HCT116 (cell line): Measurements from ENCODE around the gene PRKCA. TPM values are rescaled to one million over a fixed set of nuclear protein-coding genes. Genes with fewer than 3 reads are reported as not detected.

Experiments used
- ATAC-seq: fragments of 200-7000 bp; cut with Tn5 transposase; 2 replicates; pipeline ENCODE4 v1.9.1; 2020; ENCODE audit warnings: mild to moderate bottlenecking, moderate library complexity
- BruUV-seq: library from RNA; stranded (reverse); fragments of 400-500 nt; replicated peaks from 2 replicates; lab custom pipeline; 2021; lab: Mats Ljungman, UMichigan
- CTCF ChIA-PET: fragments of 300-600 bp; sonication (Branson Sonifier 250); formaldehyde crosslinking; loops from one replicate; lab custom pipeline; 2021; ENCODE audit warnings: antibody characterized with exemption; lab: Charles Lee
- POLR2A ChIA-PET: fragments of 300-600, 350-600 bp; sonication (Branson Sonifier 250); formaldehyde crosslinking; loops from one replicate; lab custom pipeline; 2021; ENCODE audit warnings: antibody characterized with exemption; lab: Charles Lee
- RAD21 ChIA-PET, 2 experiments: fragments of 300-600 bp; sonication (Branson Sonifier 250); formaldehyde crosslinking; loops; one replicate each; lab custom pipeline; 2023; ENCODE audit warnings: low total read pairs in 2 of 2; ENCODE audit not compliant: uncharacterized antibody in 2 of 2, unreplicated experiment in 2 of 2, low non-redundant PET in 1 of 2; lab: Charles Lee
- DNase-seq: peaks from one replicate; pipeline ENCODE4 v3.0.0-alpha.2; 2010; ENCODE audit warnings: low read depth, low spot score
- H2AFZ ChIP-seq: fragments of 200-600 bp; shearing (Covaris generic), sonication (generic); 2 replicates; pipeline ENCODE4 v1.6.1; 2017; ENCODE audit warnings: low read depth, mixed run types, mixed read lengths, antibody characterized with exemption, low read length; ENCODE audit not compliant: poor library complexity, severe bottlenecking
- H3K27ac ChIP-seq: 2 replicates; pipeline ENCODE4 v1.5.1; 2012; ENCODE audit warnings: low read depth, low read length
- H3K27me3 ChIP-seq: fragments of 200-600 bp; sonication (generic); 2 replicates; pipeline ENCODE4 v1.6.1; 2016; ENCODE audit warnings: mixed run types, low read length, mixed read lengths; ENCODE audit not compliant: insufficient read depth
- H3K36me3 ChIP-seq, 2 experiments: fragments of 200-500 bp in 1 of 2; fragments of 200-600 bp in 1 of 2; sonication (Bioruptor generic) in 1 of 2; sonication (generic) in 1 of 2; 2 replicates each; pipeline versions ENCODE4 v1.5.1 to v1.6.1; 2014 to 2016; ENCODE audit warnings: low read length in 2 of 2, inconsistent platforms in 1 of 2, mixed read lengths in 1 of 2, mixed run types in 1 of 2; ENCODE audit not compliant: insufficient read depth in 2 of 2, control insufficient read depth in 1 of 2
- H3K4me1 ChIP-seq, 2 experiments: fragments of 200-600 bp in 1 of 2; sonication (generic) in 1 of 2; 2 replicates each; pipeline versions ENCODE4 v1.5.1 to v1.6.1; 2012 to 2017; ENCODE audit warnings: low read length in 2 of 2, inconsistent platforms in 1 of 2, mild to moderate bottlenecking in 1 of 2, mixed read lengths in 1 of 2, mixed run types in 1 of 2, moderate library complexity in 1 of 2; ENCODE audit not compliant: insufficient read depth in 2 of 2, control insufficient read depth in 1 of 2
- H3K4me2 ChIP-seq: fragments of 200-600 bp; sonication (generic); 2 replicates; pipeline ENCODE4 v1.6.1; 2017; ENCODE audit warnings: mixed run types, low read length, mixed read lengths
- H3K4me3 ChIP-seq, 2 experiments: fragments of 200-600 bp in 1 of 2; sonication (generic) in 1 of 2; replicated peaks in 1 of 2; 2 replicates each; pipeline ENCODE4 v1.5.1; 2011 to 2016; ENCODE audit warnings: low read length in 2 of 2, control low read depth in 1 of 2, low read depth in 1 of 2, mild to moderate bottlenecking in 1 of 2, mixed read lengths in 1 of 2, mixed run types in 1 of 2
- H3K79me2 ChIP-seq: fragments of 200-600 bp; sonication (generic); 2 replicates; pipeline ENCODE4 v1.6.1; 2017; ENCODE audit warnings: mild to moderate bottlenecking, mixed run types, low read length, moderate library complexity, mixed read lengths; ENCODE audit not compliant: insufficient read depth
- H3K9ac ChIP-seq: fragments of 200-600 bp; sonication (generic); 2 replicates; pipeline ENCODE4 v1.6.1; 2016; ENCODE audit warnings: low read length, mixed read lengths
- H3K9me2 ChIP-seq: fragments of 200-600 bp; sonication (generic), shearing (Covaris generic); 2 replicates; pipeline ENCODE4 v1.6.1; 2017; ENCODE audit warnings: mixed run types, mild to moderate bottlenecking, moderate library complexity; ENCODE audit not compliant: insufficient read depth
- H3K9me3 ChIP-seq, 2 experiments: fragments of 200-500 bp in 1 of 2; fragments of 200-600 bp in 1 of 2; sonication (Bioruptor generic) in 1 of 2; sonication (generic) in 1 of 2; 2 replicates each; pipeline ENCODE4 v1.6.1; 2014 to 2017; ENCODE audit warnings: low read length in 2 of 2, mixed read lengths in 2 of 2, inconsistent platforms in 1 of 2, low read depth in 1 of 2, mild to moderate bottlenecking in 1 of 2, mixed run types in 1 of 2, moderate library complexity in 1 of 2; ENCODE audit not compliant: control insufficient read depth in 1 of 2, insufficient read depth in 1 of 2
- H4K20me1 ChIP-seq: fragments of 200-600 bp; sonication (generic), shearing (Covaris generic); 2 replicates; pipeline ENCODE4 v1.6.1; 2017; ENCODE audit warnings: mixed run types, mild to moderate bottlenecking, moderate library complexity; ENCODE audit not compliant: insufficient read depth
- CBX3 ChIP-seq: IDR thresholded peaks from 2 replicates; pipeline ENCODE4 v1.6.1; 2012; ENCODE audit warnings: low read depth
- CEBPB ChIP-seq: IDR thresholded peaks from 2 replicates; pipeline ENCODE4 v1.6.1; 2012; ENCODE audit warnings: low read depth
- EGR1 ChIP-seq: IDR thresholded peaks from 2 replicates; pipeline ENCODE4 v1.6.1; 2012; ENCODE audit warnings: low read depth
- ELF1 ChIP-seq: IDR thresholded peaks from 2 replicates; pipeline ENCODE4 v1.6.1; 2012; ENCODE audit warnings: low read depth, borderline replicate concordance
- MAX ChIP-seq: IDR thresholded peaks from 2 replicates; pipeline ENCODE4 v1.6.1; 2012
- intact Hi-C: fragments of 100-400 bp; cut with micrococcal nuclease; formaldehyde crosslinking; loops from 2 replicates; pipeline ENCODE4 v1.10.0; 2022
- total RNA-seq: library from RNA; stranded (reverse); gene quantifications from one replicate; pipeline ENCODE4 v1.2.1, GENCODE V29; 2021; ENCODE audit not compliant: unreplicated experiment

Gene PRKCA
- total RNA-seq, 1 experiment from 2014 or later: 18.8 TPM

- no peak for TF ChIP-seq MAX
These were observed 411.2 kb downstream of the PRKCA start (continued) for GRCh38 chr17:66713533-66714042.

GRCh38 chr17:66714046-66715023 lies 411.9 kb downstream of the PRKCA start:
- no TSS peak for BruUV-seq
- H3K4me1 ChIP-seq: peaks cover 18 to 19% of the 10 kb centered on the region in 2 experiments
- H3K79me2 ChIP-seq: no peaks in the 10 kb centered on the region
- H3K9me3 ChIP-seq: no peaks in the 10 kb centered on the region
- ATAC-seq: no peak
- ChIA-PET RAD21 (interaction anchor here in 1 of 2 experiments (0.6 kb wide), 1 partner anchor 707 kb away, joined by 3 read pairs; no protein-coding TSS in a partner anchor), CTCF (interaction anchor here (0.8 to 2.3 kb wide), 10 partner anchors 10 to 444 kb away, joined by 3 to 12 read pairs (median 4); no protein-coding TSS in a partner anchor), POLR2A (interaction anchor here (0.9 to 1.7 kb wide), 2 partner anchors 37 to 195 kb away, joined by 3 to 4 read pairs; no protein-coding TSS in a partner anchor)
- H3K27ac ChIP-seq: no peak overlapping the region
- H4K20me1 ChIP-seq: no peaks in the 10 kb centered on the region
- TF ChIP-seq CBX3 (no peak), EGR1 (no peak), ELF1 (no peak), CEBPB (no peak)
- no peaks in the 10 kb centered on the region for H3K9me2 ChIP-seq
- no peak overlapping the region for H2AFZ ChIP-seq
- intact Hi-C loops: loop anchor here (1.0 to 10.0 kb wide), 5 partner anchors 186 to 650 kb away; partner anchors contain the start of gene PSMD12
- no peak for DNase-seq
- H3K36me3 ChIP-seq: no peaks in the 10 kb centered on the region
- no peak overlapping the region for H3K4me2 ChIP-seq
- H3K4me3 ChIP-seq: no peak overlapping the region
- H3K9ac ChIP-seq: no peak overlapping the region
- no peaks in the 10 kb centered on the region for H3K27me3 ChIP-seq
